ENCODE results near the gene KTN1. TPM values are rescaled to one million over a fixed set of nuclear protein-coding genes. Genes with fewer than 3 reads are reported as not detected.

Gene KTN1
- total RNA-seq, 1 donor: 167 TPM

DNA sequence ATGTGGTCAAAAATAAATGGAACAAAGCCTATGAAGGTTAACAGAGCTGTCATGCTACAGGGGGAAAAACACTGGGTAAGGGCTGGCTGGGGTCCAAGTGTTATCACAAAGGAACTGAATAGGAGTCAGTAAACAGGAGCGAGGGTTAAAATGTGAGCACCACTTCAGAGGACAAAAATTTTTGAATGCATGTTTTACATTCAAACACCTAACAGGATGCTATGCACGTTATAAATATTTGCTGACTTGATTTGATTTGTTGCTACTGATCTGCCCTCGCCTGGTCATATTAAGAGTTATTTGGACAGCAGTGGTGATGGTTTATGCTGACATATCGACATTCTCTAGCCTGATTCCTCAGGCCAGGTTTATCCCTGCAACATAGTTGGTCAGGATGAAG is 7.4 kb upstream of the KTN1 start:
- H3K4me3 ChIP-seq (ENCODE audit: low read depth, low read length): no peak overlapping the region
- TF ChIP-seq, protein P1, sequence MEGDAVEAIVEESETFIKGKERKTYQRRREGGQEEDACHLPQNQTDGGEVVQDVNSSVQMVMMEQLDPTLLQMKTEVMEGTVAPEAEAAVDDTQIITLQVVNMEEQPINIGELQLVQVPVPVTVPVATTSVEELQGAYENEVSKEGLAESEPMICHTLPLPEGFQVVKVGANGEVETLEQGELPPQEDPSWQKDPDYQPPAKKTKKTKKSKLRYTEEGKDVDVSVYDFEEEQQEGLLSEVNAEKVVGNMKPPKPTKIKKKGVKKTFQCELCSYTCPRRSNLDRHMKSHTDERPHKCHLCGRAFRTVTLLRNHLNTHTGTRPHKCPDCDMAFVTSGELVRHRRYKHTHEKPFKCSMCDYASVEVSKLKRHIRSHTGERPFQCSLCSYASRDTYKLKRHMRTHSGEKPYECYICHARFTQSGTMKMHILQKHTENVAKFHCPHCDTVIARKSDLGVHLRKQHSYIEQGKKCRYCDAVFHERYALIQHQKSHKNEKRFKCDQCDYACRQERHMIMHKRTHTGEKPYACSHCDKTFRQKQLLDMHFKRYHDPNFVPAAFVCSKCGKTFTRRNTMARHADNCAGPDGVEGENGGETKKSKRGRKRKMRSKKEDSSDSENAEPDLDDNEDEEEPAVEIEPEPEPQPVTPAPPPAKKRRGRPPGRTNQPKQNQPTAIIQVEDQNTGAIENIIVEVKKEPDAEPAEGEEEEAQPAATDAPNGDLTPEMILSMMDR (IDR thresholded peaks at IDR 0.05; ENCODE audit: insufficient read depth, low read depth, low read length): no peak
- DNase-seq (ENCODE audit: low read depth): no peak

DNA sequence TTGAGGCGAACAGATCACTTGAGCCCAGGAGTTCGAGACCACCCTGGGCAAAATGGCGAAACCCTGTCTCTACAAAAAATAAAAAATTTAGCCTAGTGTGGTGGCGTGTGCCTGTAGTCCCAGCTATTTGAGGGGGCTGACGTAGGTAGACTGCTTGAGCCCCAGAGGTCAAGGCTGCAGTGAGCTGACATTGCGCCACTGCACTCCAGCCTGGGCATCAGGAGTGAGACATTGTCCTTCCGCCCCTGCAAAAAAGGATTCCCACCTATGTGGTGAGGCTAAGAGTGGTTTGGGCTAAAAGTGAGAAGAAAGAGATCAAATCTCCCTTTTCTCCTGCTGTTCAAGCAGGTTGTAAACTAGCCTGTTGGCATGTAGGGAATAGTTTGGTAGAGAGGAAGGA is 5.0 kb upstream of the KTN1 start:
- TF ChIP-seq, protein P1 (IDR thresholded peaks at IDR 0.05; ENCODE audit: insufficient read depth, low read depth, low read length): no peak
- H3K4me3 ChIP-seq (ENCODE audit: low read depth, low read length): no peak overlapping the region
- DNase-seq (ENCODE audit: low read depth): no peak

DNA sequence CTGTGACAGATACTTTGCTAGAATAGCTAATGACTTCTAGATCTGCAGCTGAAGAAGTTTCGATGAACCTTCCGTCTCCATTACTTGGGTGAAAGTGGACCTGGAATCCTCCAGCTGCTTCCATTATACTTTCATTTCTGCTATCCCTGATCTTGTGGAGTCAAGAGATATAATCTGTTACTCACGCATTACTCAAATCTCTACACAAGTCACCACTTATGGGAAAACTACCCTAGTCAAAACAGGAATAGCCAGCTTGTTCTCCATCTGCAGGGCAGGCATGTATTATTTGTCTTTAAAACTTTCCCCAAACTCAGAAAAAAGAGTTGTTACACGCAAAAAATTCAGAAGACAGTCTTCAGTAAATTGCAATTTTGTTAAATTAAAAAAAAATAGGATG is 2.8 kb upstream of the KTN1 start:
- peak; percentile 22 for DNase-seq (ENCODE audit: low read depth)
- TF ChIP-seq, protein P1 (IDR thresholded peaks at IDR 0.05; ENCODE audit: insufficient read depth, low read depth, low read length): no peak

DNA sequence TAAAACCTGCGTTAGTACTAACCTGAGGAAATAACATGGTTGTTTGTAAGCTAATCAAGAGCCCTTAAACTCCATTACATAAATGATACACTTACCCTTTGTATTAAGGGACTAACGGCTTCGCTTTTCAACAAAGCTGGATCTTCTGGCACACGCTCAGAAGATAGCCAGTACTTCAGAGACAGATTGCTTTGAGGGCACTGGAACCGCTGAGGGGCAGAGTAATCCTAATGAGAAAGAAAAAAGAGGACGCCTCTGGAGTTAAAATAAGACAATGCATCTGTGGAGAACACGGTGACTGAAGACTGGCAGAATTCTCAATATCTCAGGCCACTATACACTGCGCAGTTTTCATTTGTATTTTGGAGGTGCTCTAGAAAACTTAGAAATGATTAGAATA is 1.5 kb upstream of the KTN1 start:
- TF ChIP-seq, protein P1 (IDR thresholded peaks at IDR 0.05; ENCODE audit: insufficient read depth, low read depth, low read length): no peak
- H3K4me3 ChIP-seq (ENCODE audit: low read depth, low read length): peak overlapping the region; percentile 70
- DNase-seq (ENCODE audit: low read depth): no peak

More for the DNA sequence above, 2.8 kb upstream of the KTN1 start:
- H3K4me3 ChIP-seq (ENCODE audit: low read depth, low read length): no peak overlapping the region

DNA sequence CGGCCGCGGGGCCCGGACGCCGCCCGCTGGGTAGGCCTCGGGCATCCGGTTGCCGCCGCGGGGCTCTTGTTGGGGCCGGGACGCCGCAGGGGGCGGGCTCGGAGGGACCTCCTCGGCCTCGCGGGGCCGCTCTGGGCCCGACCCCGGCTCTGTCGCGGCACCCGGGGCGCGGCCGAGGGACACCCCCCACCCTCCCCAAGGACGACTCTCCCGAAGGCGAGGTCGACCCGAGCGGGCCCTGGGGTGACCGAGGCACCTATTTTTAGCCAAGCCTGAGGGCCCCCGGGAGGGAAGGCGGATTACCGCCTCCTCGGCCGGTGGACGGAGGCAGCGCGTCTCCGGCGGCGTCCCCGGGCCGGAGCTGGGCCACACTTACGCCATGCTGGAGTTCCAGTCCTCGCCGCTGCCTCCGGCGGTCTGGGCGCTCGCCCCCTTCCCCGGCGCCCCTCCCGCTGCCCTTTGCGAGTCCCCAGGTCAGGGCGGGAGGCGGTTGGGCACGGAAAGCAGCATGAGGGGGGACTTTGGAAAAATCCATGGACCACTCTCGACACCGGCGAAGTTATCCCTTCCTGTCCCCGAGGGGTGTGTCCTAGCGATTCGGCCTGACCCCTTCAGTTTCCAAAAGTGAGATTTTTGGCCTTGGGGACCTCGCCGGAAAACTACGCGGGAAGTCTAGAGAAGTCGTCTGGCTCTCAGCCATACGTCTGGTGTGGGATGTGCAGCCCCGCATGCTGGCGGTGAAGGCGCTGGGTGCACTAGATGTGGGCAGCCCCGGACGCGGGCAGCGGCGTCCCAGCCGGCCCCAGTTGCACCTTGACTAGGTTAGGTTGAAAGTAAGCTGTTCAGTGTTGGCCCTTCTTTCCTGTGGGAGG is 699 bp downstream of the KTN1 start:
- TF ChIP-seq, protein P1 (IDR thresholded peaks at IDR 0.05; ENCODE audit: insufficient read depth, low read depth, low read length): no peak
- DNase-seq (ENCODE audit: low read depth): peak; percentile 42
- peak overlapping the region; percentile 81 for H3K4me3 ChIP-seq (ENCODE audit: low read depth, low read length)

DNA sequence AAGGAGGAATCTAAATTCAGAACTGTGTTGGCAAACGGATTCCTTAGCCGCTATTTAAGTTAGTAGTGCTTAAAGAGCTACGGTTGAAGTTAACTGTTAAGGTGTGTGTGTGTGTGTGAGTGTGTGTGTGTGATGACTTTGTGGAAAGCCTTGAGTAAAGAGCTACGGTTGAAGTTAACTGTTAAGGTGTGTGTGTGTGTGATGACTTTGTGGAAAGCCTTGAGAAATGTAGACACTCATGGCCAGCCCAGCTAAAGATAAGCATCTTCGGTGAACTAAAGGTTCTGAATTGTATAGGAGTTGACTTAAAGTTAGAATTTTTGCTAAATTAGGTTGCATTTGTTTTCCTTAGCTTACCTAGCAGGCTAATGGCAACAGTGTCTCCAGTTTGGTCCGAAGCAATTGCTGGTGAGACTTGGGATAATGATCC is 1.4 kb downstream of the KTN1 start:
- TF ChIP-seq, protein P1 (IDR thresholded peaks at IDR 0.05; ENCODE audit: insufficient read depth, low read depth, low read length): no peak
- DNase-seq (ENCODE audit: low read depth): no peak
- H3K4me3 ChIP-seq (ENCODE audit: low read depth, low read length): peak overlapping the region; percentile 81

Data from fibroblast of villous mesenchyme (primary cell).